OCI-M1 (cell line): Measurements from ENCODE around the gene INS.

Experiments
- DNase-seq: peaks from one replicate; lab custom pipeline; 2025; lab: John Stamatoyannopoulos, UW

The INS gene

GRCh38 chr11:2115308-2115707 is 45.7 kb downstream of the INS start:
- DNase-seq = no peak

GRCh38 chr11:2114430-2115241 is 46.4 kb downstream of the INS start:
- no peak for DNase-seq

- no peak for DNase-seq
These were observed 47.2 kb downstream of the INS start for GRCh38 chr11:2113776-2114175.

GRCh38 chr11:2110521-2110920 is 50.5 kb downstream of the INS start:
- DNase-seq = no peak
